Neutrophil (primary cell): ENCODE results near the gene TTC22.

Experiments
- H3K27ac ChIP-seq: fragments of 200-600 bp; sonication (generic); 2 replicates; pipeline ENCODE4 v1.5.1; 2016; ENCODE audit warnings: mild to moderate bottlenecking, moderate library complexity
- H3K27me3 ChIP-seq: fragments of 200-600 bp; sonication (generic); 2 replicates; pipeline ENCODE4 v1.6.0; 2016; ENCODE audit warnings: mild to moderate bottlenecking
- H3K36me3 ChIP-seq: fragments of 200-600 bp; sonication (generic); 2 replicates; pipeline ENCODE4 v1.5.1; 2017
- H3K4me1 ChIP-seq, 2 experiments: fragments of 200-600 bp in 1 of 2; sonication (generic) in 1 of 2; 1 replicate in 1 of 2; 2 replicates in 1 of 2; pipeline versions ENCODE4 v1.5.1 to v1.6.1; 2013 to 2016; ENCODE audit warnings: low read depth in 1 of 2, low read length in 1 of 2, mild to moderate bottlenecking in 1 of 2, moderate library complexity in 1 of 2; ENCODE audit not compliant: control insufficient read depth in 1 of 2, insufficient read depth in 1 of 2
- H3K4me3 ChIP-seq, 2 experiments: fragments of 200-600 bp in 1 of 2; sonication (generic) in 1 of 2; 1 replicate in 1 of 2; 2 replicates in 1 of 2; pipeline ENCODE4 v1.5.1; 2013 to 2016; ENCODE audit warnings: low read depth in 1 of 2, low read length in 1 of 2, mild to moderate bottlenecking in 1 of 2, moderate library complexity in 1 of 2
- H3K9me3 ChIP-seq: fragments of 200-600 bp; sonication (generic); 2 replicates; pipeline ENCODE4 v1.5.1; 2016
- TF ChIP-seq, protein P1 (sequence below): fragments of 200-600 bp; sonication (generic); IDR thresholded peaks from 2 replicates; pipeline ENCODE4 v1.5.1; 2016; ENCODE audit warnings: antibody characterized with exemption

TTC22 gene

DNA sequence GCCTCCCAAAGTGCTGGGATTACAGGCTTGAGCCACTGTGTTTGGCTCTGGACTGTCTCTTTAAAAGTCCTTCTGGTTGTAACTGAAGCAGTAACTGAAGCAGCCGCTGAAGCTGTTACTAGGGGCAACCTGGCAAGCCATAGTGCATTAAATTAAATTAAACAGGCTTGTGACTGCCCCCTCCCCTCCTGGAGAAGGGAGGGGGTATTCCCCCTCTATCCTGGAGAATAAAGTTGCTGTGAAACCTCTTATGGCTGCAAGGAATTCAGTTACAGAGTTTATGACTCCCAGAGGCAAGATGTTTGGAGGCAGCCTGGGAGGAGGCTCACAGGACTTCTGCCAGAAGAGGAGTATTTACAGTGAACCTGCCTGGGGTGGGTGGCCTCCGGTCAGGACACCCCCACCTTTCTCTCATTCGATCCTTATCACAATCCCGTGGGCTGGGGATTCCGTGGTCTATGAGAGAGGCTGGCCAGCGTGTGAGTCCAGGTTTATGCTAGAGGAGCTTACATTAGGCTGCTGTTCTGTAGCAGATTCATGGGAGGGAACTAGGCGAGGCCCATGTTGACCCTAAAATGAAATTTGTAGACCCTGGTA, 8.3 kb downstream of the TTC22 start:
- Histone ChIP-seq H3K36me3 (no peaks in the 10 kb centered on the region), H3K27me3 (no peaks in the 10 kb centered on the region), H3K27ac (no peak overlapping the region), H3K9me3 (no peaks in the 10 kb centered on the region), H3K4me1 (no peaks in the 10 kb centered on the region), H3K4me3 (no peak overlapping the region)
- TF ChIP-seq, protein P1, sequence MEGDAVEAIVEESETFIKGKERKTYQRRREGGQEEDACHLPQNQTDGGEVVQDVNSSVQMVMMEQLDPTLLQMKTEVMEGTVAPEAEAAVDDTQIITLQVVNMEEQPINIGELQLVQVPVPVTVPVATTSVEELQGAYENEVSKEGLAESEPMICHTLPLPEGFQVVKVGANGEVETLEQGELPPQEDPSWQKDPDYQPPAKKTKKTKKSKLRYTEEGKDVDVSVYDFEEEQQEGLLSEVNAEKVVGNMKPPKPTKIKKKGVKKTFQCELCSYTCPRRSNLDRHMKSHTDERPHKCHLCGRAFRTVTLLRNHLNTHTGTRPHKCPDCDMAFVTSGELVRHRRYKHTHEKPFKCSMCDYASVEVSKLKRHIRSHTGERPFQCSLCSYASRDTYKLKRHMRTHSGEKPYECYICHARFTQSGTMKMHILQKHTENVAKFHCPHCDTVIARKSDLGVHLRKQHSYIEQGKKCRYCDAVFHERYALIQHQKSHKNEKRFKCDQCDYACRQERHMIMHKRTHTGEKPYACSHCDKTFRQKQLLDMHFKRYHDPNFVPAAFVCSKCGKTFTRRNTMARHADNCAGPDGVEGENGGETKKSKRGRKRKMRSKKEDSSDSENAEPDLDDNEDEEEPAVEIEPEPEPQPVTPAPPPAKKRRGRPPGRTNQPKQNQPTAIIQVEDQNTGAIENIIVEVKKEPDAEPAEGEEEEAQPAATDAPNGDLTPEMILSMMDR = no peak

DNA sequence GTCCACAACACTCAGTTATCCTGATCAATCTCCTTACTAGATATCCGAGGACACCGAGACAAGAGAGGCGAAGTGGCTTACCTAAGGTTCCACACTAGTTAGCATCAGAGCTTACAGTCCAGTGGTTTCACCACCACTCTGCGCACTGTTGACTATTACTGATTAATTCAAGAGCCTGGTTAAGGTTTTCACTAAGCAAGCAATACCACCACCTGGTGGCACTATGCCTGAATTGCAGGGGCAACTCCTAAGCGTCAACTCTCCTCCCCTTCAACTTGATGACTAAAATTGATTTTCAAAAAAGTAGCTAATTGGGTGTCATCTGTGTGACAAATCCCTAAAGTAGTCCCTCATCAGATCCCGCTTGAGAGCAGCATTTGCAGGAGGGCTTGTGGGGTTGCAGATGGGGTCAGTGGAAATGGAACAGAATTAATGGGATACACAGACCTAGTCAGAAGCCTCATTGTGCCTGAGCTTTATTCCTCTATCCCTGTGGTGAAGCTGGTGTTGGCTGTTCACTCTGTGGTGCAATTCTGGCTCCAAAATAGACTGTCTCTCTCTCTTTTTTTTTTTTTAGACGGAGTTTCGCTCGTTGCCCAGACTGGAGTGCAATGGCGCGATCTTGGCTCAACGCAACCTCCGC, 9.1 kb downstream of the TTC22 start:
- no peaks in the 10 kb centered on the region for H3K4me1 ChIP-seq
- no peaks in the 10 kb centered on the region for H3K36me3 ChIP-seq
- TF ChIP-seq, protein P1 = peak; percentile 52
- no peak overlapping the region for H3K4me3 ChIP-seq
- H3K9me3 ChIP-seq = no peaks in the 10 kb centered on the region
- no peaks in the 10 kb centered on the region for H3K27me3 ChIP-seq
- H3K27ac ChIP-seq = no peak overlapping the region

DNA sequence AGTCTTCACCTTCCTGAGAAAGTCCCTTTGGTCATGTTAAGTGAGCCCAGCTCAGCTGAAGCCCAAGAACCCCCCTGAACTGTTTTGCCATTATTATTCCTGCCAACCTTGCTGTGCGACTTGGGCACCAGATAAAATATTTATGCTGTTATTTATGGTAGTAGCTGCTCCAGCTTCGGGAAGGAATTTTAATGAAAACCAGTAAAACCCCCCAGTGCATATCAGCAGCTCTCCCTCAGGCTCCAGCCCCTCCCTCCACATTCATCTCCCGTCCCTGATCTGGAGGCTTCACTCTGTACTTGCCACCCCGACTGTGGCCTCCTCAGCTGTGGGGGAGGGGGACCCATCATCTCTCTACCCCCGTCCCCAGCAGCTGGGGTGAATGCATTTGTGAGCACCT, 12.7 kb downstream of the TTC22 start:
- Histone ChIP-seq H3K36me3 (peaks cover 20% of the 10 kb centered on the region), H3K4me1 (no peaks in the 10 kb centered on the region), H3K4me3 (no peak overlapping the region), H3K27me3 (no peaks in the 10 kb centered on the region), H3K9me3 (no peaks in the 10 kb centered on the region), H3K27ac (no peak overlapping the region)
- TF ChIP-seq, protein P1 = no peak

DNA sequence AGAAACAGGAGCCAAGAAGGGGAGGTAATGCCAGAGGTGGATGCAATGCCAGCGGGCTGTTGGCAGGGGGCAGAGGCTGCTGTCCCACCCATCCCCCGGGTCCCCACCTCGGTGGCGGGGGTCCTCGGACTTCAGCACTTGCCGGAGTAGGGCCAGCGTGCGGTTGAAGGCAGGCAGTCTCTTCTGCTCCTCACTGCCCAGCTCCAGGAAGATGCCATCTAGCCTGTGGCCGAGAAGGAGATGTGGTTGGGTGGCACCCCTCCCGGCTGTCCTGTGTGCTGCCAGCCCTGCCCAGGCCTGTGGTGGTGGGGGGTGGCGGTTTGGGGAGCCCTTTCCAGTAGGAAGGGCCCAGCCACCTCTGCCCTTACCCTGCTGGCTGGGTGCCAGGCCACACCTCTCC, 13.5 kb downstream of the TTC22 start:
- Histone ChIP-seq H3K27ac (no peak overlapping the region), H3K4me1 (no peaks in the 10 kb centered on the region), H3K9me3 (no peaks in the 10 kb centered on the region), H3K36me3 (peaks cover 22% of the 10 kb centered on the region), H3K4me3 (no peak overlapping the region), H3K27me3 (no peaks in the 10 kb centered on the region)
- TF ChIP-seq, protein P1 = no peak

DNA sequence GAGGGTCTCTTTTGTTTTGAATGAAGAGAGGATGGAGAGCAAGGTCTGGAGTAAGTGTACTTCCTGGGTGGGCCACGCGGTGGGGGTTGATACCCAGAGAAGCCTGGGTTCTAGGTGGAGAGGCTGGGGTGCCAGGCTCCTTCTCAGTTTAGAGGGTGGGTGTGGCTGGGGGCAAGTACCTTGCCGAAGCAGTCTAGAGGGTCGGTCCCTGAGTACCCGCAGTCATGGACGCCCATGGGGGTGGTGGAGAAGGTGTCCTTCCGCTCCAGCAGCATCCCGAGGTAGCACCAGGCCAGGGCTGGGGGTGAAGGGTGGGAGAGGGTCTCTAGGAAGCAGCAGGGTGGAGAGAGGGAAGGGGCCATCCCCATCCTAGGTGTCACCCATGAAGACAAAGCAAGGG, 14.3 kb downstream of the TTC22 start:
- Histone ChIP-seq H3K9me3 (no peaks in the 10 kb centered on the region), H3K4me3 (no peak overlapping the region), H3K36me3 (peaks cover 22% of the 10 kb centered on the region), H3K27ac (no peak overlapping the region), H3K4me1 (no peaks in the 10 kb centered on the region), H3K27me3 (no peaks in the 10 kb centered on the region)
- TF ChIP-seq, protein P1 = no peak
